HG02870 (cell line): Measurements from ENCODE around the gene PDE10A.

Experiments
- ATAC-seq: cut with Tn5 transposase; IDR thresholded peaks from one replicate; pipeline ENCODE4 v1.9.1; 2021; ENCODE audit warnings: mild to moderate bottlenecking, moderate library complexity; ENCODE audit not compliant: unreplicated experiment

The PDE10A gene

DNA sequence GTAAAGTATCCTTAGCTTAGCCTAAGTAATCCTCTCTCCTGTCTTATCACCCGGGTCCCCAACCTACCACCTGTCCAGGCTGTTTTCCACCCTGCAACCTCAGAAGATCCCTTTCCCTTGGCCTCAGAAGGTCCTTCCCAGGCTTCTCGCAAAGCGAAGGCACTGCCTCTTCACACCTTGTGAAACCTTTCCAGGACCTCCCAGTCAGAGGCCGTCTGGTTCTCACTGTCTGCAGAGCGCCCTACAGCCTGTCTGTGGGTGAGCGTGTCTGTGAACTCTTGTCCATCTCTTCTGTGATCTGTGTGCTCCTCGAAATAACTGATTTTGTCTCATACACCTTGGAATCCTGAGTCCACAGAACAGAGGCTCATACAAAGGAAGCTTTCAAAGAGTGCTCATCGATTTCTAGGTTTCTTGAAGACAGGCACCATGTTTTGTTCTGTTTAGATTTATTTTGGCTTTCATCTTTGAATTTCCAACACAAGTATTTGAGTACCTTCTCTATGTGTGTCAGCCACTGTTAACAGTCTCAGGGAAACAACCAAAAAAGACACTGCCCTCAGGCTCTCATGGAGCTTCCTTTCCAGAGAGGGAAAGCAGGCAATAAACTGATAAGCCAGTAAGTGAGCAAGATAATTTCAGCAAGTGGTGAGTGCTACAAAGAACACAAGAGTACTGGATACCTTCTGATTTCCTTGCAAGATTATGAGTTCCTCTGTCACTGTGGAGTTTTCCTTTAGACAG, 6.3 kb downstream of the PDE10A start:
- ATAC-seq, result no peak

DNA sequence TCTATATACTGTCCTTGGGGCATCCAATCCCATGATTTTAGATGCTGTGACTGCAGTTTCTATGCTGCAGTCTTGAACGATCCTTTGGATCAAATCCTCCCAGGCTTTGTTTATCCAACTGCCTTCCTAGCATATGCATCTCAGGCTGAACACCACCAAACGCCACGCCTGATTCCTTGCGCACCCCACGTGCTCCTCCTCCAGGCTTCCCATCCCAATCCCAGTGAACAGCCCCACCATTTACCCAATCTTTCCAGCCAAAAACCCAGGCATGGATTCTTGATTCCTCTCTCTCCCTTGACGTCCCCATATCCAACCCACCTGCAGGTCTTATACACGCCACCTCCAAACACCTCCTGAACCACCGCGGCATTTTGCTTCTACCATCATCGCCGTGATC, 7.8 kb downstream of the PDE10A start:
- no peak for ATAC-seq

DNA sequence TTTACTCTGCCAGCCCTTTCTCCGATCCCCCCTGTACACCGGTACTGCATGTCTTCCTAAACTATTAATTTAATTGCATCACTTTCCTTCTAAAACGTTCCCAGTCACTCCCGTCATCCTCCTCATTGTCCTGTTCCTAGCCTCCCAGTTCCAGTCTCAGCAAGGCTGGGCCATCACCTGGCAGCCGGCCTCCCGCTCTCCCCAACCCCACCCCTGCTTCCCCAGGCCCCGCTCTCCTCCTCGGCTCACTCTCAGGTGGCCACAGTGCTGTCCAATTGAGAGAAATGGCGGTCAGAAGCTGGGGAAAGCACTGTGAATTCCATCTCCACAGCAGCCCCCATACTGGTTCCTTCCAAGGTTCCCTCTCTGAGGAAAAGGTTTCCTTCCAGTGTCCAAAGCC, 8.9 kb downstream of the PDE10A start:
- ATAC-seq, result no peak

DNA sequence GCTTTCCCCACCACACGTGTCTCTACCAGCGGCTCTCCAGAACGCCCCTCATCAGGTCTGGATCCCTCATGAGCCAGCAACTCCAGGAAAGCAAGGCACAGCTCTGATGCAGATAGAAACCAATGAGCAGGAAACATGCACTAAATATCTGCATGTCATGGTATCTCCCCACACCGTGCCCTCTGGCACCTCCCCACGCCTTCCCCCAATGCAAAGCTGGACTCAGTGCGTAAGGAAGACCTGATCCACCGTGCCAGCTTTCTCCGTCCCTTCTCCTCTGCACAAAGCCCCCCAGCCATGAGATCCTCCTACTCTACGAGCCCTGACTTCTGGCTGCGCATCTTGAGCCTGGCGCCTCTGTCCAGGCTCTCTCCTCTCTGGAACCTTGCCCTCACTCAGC, 9.4 kb downstream of the PDE10A start:
- no peak for ATAC-seq

DNA sequence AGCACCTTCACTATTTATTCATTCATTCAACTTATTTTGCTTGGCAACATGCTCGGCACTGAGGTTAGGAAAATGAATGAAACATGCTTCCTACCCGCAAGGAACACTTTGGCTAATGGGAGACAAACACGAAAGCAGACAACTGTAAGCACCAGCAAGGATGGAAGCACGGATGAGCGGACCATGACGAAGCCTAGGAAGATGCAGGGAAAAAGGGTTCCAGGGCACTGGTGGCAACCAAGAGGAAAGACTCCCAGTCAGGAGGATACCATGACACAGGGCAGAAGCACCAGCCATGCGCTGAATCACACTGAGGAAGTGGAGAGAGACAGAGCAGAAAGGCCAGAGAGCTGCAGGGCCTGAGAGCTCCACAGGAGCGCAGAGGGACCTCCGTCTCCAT, 9.8 kb downstream of the PDE10A start:
- no peak for ATAC-seq

DNA sequence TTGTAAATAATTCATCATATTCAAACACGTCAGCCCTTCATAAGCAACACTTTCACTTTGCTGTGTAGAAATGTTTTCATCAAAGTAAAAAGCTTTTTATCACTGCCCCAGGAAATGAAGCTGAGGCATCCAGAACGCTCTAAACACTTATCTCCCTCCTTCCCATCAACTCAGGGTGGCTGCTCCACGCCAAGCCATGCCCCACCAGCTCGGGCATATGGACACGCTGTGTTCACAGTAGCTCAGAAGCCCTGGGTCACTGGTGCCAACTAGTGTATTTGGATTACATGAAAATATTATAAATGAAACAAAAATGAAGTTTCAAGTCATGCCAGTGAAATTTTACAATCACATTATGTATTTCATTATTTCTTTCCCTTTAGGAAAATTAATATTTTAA, 10.3 kb downstream of the PDE10A start:
- no peak for ATAC-seq

DNA sequence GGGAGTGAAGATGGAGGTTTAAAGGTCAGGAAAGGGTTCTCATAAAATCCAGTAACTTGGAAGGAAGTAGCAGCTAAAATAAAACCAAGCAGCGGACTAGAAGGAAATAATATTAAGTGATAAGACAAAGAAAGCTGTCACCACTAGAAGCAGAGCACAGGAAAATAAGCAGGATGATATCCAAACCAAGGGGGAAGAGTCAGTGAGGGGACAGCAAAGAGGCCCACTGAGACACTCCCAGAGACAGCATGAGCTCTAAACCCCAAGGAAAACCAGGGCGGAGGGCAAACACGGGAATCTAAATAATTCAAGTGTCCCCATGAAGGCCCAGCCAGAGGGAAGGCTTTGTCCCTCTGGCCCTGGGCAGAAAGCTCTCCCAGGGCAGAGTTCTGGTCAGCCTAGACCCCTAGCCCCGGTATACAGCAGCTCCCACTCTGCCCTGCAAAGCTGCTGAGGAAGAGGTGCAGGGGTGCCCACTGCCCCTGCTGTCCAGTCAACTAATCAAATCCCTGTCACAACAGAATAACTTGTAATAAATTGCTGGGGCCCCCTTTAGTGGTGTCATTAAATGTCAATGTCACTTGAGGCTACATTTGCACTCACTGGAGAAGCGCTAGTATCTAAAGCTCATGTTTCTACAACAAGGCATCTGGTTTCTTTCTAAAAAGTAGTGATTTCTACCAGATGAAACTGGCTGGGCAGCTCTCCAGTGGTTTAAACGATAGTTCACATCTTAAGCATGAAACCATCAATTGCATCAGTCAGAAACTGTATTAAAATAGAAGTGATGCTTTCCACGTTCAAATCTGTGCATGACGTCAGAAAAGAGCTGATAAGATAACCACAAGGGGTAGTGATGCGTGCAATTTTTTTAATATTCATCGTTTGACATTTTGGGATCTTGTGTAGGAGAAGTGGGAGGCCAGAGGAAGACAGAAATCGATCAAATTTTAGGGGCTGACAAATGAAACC, 13.6 kb downstream of the PDE10A start:
- no peak for ATAC-seq

DNA sequence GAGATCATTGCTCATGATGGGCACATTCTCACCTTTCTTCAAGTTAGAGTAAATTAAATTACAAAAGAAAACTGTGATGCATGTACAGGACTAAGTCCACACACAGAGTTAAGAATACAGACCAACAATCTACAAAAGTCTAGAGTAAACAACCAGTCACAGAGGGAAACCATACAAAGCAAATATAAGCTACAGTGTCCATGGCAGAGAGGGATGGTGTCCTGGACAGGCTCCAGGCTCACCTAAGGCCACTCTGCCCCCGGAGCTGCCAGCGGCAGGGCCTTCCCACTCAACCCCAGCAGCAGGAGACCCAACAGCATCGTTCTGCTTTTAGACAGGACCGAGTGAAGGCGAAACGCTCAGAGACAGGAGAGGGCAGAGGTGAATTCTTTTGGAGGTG, 16.0 kb downstream of the PDE10A start:
- ATAC-seq, result no peak

DNA sequence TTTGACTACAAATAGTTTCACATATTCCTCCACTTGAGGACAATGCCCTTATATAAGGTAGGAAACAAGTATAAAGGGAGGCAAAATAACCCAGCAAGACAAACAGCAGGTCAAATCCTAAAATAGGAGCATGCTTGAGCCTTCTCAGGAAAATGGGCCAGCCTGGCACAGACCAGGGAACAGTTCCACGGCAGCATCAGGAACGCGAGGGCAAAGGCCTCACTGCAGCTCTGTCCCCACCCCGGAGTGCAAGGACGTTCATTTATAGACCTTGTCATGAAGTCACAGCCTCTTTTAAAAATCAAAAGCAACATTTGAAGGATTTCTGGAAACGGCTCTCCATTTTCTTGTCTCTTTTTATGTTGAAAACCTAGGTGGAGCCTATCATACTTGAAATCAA, 17.1 kb downstream of the PDE10A start:
- ATAC-seq, result no peak

DNA sequence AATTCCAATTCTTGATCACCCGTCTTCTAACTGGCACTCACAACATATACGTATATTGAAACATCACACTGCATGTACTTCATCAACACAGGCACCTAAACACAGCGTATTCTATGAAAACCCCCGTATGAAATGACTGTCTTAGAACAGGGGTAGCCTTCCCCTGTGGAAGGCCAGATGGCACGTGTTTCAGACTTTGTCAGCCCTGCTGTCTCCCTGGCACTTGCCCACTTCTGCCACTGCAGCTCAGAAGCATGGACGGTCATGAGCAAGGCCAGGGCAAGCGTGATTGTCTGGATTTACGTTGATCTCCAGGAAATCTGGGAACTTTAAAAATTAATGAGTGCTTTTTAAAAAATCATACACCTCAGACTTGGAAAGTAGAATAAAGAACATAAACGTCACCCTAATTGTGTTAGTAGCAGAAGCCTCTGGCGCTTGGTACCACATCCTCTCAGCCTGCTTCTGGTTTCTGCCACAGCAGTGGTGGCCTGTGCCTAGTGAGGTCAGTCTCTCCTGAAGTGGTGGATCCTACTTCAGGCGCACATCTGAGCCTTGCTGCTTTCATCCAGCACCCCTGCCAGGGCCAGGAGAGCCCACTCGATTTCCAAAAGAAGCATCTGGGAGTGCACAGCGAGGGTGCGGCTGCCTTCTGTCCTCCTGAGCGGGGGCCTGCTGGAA, 18.3 kb downstream of the PDE10A start:
- no peak for ATAC-seq

DNA sequence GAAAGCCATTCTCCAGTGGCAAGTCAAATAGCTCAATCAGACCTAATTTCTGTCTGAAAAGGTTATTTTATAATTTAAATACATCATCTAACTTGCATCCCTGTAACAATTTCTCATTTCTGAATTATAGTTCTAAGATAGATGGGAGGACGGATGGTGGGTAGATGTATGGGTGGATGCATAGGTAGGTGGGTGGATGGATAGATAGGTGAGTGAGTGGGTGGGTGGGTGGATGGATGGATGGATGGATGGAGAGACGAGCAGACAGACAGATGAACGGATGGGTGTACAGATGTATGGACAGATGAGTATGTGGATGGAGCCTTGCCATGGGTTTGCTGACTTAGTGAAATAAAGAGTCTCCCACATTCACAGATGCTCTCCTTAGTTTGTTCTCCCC, 20.0 kb downstream of the PDE10A start:
- no peak for ATAC-seq

DNA sequence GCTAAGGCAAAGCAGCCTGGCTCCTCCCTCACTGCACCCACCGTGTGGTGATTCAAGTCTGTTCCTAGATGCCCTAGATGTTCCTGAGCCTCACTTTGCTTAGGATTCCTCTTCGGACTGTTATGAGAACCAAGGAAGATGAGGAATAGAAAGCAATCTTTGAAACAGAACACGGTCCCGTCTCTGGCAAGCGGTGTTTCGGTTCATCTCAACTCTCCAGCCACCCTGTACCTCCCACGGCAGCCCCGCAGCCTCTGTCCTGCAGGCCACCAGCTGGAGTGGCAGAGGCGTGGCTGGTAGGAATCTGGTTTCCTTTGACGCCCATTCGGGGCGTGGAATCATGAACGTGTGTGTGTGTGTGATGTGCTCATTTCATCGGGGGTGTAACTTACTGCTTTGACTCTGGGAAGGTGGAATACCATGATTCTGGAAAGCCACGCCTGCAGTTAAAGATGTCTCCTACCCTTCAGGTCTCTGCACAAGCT, 21.3 kb downstream of the PDE10A start:
- no peak for ATAC-seq

DNA sequence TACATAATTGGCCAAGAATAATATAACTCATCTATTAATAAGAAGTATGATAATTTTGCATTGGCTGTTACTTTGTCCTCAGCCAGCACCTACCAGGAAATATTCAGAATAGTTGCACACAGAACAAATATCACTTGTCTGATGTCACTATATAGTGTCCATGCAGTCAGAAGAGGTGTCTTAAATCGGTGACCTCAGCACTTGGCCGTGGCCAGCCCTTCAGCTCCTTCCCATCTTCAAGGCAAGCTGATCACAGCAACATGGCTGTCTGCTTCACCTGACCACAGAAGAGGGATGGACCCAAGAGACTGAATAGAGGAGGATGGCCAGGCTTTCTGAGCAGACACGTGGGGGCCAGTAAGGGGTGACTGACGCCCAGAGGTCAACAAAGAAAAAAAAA, 22.2 kb downstream of the PDE10A start:
- ATAC-seq, result no peak

DNA sequence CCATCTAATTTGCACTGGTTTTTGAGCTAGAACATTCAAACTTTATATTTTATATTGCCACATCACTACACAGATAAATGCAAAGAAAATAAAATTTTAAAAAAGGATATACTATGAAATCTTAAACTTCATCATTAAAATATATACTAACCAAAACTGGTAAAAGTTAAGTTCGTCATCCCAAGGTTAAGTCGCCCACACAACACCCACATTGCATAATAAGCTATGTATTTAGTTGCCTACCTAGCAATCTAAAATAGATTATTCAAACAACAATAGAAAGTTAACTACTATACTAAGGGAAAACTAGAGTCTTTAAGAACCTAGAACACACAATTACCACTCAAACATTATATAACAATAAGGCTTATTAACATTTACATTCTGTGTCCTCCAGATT, 24.5 kb downstream of the PDE10A start:
- no peak for ATAC-seq

DNA sequence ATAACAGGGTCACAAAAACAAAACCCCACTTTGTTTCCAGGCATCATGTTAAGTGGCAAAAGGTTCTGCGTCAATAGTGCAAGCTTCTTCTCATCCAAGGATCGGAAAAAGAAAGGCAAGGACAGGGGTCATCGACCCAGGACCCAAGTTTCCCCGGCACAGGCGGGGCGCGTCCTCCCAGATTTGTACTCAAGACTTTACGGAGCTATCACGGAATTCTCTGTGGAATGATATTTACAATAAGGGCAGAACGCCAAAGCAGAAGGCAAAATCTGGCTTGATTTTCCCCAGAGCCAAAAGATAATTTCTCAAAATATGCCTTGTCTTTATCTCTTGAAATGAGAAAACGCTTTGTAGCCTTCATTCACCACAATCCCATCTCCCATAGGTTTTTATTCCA, 25.5 kb downstream of the PDE10A start:
- no peak for ATAC-seq

DNA sequence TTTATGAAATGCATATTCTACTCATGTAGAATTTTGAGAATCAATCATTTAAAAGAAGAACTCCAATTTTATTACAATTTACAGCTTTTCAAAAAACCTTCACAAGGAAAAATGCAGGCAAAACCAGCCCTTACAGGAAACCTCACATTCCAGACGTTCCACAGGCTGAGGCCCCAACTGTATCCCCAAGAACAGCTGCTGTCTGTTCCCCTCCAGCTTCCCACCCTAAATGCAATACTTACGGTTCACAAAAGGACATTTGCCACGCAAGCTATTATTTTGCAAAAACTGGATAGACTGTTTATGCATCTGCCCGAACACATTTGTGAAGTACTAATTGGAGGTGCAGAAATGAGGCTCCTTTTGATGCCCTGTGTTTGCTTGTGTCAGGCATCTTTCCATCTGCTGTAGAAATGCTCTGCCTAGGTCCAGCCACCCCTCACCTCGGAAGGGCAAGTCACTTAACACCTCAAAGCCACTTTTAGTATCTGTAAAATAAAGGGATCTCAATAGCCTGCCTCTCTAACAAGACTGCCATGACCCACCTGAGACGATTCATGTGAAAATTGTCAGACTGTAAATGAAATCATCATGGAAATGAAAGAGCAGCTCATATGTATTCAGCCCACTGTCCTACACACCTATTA, 26.5 kb downstream of the PDE10A start:
- ATAC-seq, result no peak

DNA sequence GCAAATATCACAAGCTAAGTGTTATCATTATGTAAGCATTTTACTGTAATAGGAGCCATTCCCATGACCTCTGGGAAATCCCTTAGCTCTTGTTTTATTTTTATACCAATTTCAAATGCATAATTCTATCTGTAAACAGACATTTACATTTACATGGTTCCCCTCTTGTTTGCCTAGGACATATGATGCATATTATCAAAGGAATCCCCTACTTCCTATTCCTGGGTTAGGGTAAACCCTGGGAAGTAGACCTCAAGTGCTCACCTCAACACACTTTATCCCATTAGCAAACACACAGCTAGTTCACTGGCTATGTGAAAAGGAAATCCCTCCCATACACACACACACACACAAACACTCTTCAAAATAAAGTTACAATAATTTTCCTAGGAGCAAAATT, 27.1 kb downstream of the PDE10A start:
- no peak for ATAC-seq

DNA sequence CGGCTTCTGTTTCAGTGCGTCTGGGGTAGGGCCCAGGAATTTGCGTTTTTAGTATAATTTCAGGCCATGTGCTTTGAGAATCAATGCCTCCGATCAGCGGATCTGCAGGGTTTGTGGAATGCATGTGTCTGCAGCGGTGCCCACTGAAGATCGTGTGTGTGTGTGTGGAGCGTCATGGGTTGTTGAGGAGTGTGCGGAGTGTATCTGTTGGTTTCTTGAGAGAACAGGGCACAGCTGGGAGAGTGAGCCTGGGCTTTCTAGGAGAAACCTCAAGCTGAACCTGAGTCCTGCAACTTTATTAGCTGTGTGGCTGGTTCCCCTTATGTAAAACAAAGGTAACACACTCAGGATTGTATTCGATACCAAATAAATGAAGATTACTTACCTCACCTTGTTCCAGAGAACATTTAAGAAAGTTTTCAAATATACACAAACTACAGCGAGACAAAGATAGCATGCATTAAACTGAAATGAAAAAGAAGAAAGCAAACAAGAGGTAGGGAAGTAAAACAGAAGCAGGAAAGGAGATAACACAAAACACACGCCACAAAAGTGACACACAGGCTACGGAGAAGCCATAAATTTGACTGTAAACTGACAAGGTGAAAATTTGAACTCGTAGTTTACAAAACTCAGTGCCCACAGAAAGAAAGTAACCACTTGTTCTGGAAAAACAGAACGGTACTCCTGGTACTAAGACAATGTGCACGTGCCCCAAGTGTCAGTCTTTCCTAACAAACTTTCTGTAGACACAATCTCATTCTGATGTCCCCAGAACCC, 28.8 kb downstream of the PDE10A start:
- ATAC-seq, result no peak

DNA sequence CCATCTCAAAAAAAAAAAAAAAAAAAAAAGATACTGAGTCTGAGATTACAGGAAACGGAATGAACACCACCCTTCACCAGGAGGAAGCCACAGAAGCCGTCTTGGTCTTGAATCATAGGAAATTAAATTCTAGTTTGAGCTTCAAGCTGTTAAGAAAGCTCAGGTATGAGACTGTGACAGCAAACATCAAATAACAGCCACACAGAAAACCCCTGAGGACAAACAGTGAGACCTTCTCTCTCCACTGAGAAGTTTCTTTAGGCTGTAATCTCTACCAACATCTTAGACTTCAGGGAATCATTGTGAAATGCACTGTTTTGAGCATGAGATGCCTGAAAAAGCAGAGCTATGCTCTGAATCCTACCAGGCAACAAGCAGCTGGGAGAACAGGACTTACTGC, 30.8 kb downstream of the PDE10A start:
- no peak for ATAC-seq

DNA sequence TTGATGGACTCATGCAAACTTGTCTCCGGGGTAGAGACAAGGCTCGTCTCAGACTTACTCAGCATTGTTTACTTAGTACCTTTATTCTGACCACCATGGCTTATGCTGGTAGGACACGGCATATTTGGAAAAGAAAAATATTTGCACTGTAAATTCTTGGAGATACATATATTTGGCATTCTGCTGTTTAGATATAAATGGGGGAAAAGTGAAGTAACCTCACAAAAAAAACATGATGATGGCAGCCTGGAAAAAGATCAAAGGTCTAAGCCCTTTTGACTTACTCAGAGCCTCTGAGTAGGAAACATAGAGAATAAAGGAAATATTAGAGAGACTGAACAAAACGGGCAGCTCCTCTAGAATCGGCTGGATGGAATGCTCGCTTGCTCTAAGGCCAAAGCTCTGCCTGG, 32.5 kb downstream of the PDE10A start:
- ATAC-seq, result no peak
